NCI-H128 (cell line): ENCODE results near the gene S100P.
"Not testable (repeated sequence)": the region's sequence is repeated elsewhere in the genome, so short reads cannot be mapped to it uniquely, and the experiment has no call there.

Experiments
- DNase-seq: peaks from one replicate; lab custom pipeline; 2025; ENCODE audit not compliant: unreplicated experiment; lab: John Stamatoyannopoulos, UW

The S100P gene

GRCh38 chr4:6720202-6720699, 26.6 kb downstream of the S100P start:
- peak; percentile 57 for DNase-seq

GRCh38 chr4:6721121-6721520, 27.4 kb downstream of the S100P start:
- DNase-seq: no peak

GRCh38 chr4:6722891-6723290, 29.2 kb downstream of the S100P start:
- DNase-seq: no peak

- no peak for DNase-seq
Measured at GRCh38 chr4:6723851-6724250, 30.2 kb downstream of the S100P start.

GRCh38 chr4:6724421-6725111, 30.9 kb downstream of the S100P start:
- no peak for DNase-seq

- DNase-seq: not testable (repeated sequence)
Measured at GRCh38 chr4:6725427-6725961, 31.8 kb downstream of the S100P start.

GRCh38 chr4:6727081-6727942, 33.6 kb downstream of the S100P start:
- DNase-seq: no peak

- no peak for DNase-seq
Measured at GRCh38 chr4:6727943-6728250, 34.2 kb downstream of the S100P start.

GRCh38 chr4:6728320-6729029, 34.8 kb downstream of the S100P start:
- no peak for DNase-seq

- no peak for DNase-seq
Measured at GRCh38 chr4:6730603-6731317, 37.1 kb downstream of the S100P start.

- DNase-seq: no peak
Measured at GRCh38 chr4:6731318-6731675, 37.6 kb downstream of the S100P start.

- no peak for DNase-seq
Measured at GRCh38 chr4:6731780-6732179, 38.1 kb downstream of the S100P start.

- no peak for DNase-seq
Measured at GRCh38 chr4:6732441-6733357, 39.0 kb downstream of the S100P start.

GRCh38 chr4:6733358-6734164, 39.9 kb downstream of the S100P start:
- DNase-seq: no peak

GRCh38 chr4:6734165-6734786, 40.6 kb downstream of the S100P start:
- no peak for DNase-seq

- no peak for DNase-seq
Measured at GRCh38 chr4:6739920-6740319, 46.2 kb downstream of the S100P start.

GRCh38 chr4:6740347-6740746, 46.7 kb downstream of the S100P start:
- DNase-seq: no peak

GRCh38 chr4:6742507-6742906, 48.8 kb downstream of the S100P start:
- no peak for DNase-seq

- no peak for DNase-seq
Measured at GRCh38 chr4:6742989-6743388, 49.3 kb downstream of the S100P start.
